HCT116 (cell line): ENCODE measurements around the gene B4GALNT4.

Experiments
- CTCF ChIP-seq, 3 experiments: fragments of 200-600 bp in 1 of 3; sonication (generic) in 1 of 3; IDR thresholded peaks in 2 of 3; conservative IDR thresholded peaks in 1 of 3; 2 replicates each; pipeline ENCODE4 v1.5.1; 2012 to 2017; ENCODE audit warnings: low read depth in 2 of 3, low read length in 2 of 3, antibody characterized with exemption in 1 of 3, borderline replicate concordance in 1 of 3, control low read depth in 1 of 3, mild to moderate bottlenecking in 1 of 3, mixed read lengths in 1 of 3, mixed run types in 1 of 3, moderate library complexity in 1 of 3; ENCODE audit not compliant: insufficient read depth in 1 of 3
- EZH2 ChIP-seq: fragments of 200-600 bp; sonication (generic); IDR thresholded peaks from 2 replicates; pipeline ENCODE4 v1.6.1; 2017; ENCODE audit warnings: antibody characterized with exemption, mixed run types
- EZH2phosphoT487 ChIP-seq: fragments of 200-600 bp; IDR thresholded peaks from 2 replicates; pipeline ENCODE4 v1.6.1; 2018; ENCODE audit warnings: antibody characterized with exemption, borderline replicate concordance
- POLR2A ChIP-seq: IDR thresholded peaks from 2 replicates; pipeline ENCODE4 v1.7.0; 2011; ENCODE audit warnings: borderline replicate concordance; ENCODE audit not compliant: insufficient read depth, insufficient read length; ENCODE audit errors: extremely low read depth
- YY1 ChIP-seq: IDR thresholded peaks from 2 replicates; pipeline ENCODE4 v1.6.1; 2011; ENCODE audit warnings: low read length, low read depth, moderate library complexity, mild to moderate bottlenecking; ENCODE audit not compliant: insufficient replicate concordance; ENCODE audit errors: extremely low read depth

GRCh38 chr11:416757-417621, 47.7 kb downstream of the B4GALNT4 start:
- TF ChIP-seq CTCF (IDR thresholded peaks at IDR 0.05 in 2 of 3, conservative IDR thresholded peaks at IDR 0.05 in 1 of 3; ENCODE audit: borderline replicate concordance in 1 of 3, insufficient read depth in 1 of 3, low read depth in 2 of 3, low read length in 2 of 3): no peak
- no peak for TF ChIP-seq POLR2A
- no peak for TF ChIP-seq EZH2
- TF ChIP-seq YY1: no peak
- no peak for TF ChIP-seq EZH2phosphoT487
